PC-9 (cell line): Measurements from ENCODE around the gene ALDOB. TPM values are rescaled to one million over a fixed set of nuclear protein-coding genes. Genes with fewer than 3 reads are reported as not detected.

Experiments used
- BruUV-seq: library from RNA; stranded (reverse); fragments of 400-500 nt; replicated peaks from 2 replicates; lab custom pipeline; 2021; lab: Mats Ljungman, UMichigan
- CTCF ChIA-PET: fragments of 300-600 bp; sonication (Branson Sonifier 250); formaldehyde crosslinking; loops from one replicate; lab custom pipeline; 2022; ENCODE audit warnings: antibody characterized with exemption; lab: Charles Lee
- POLR2A ChIA-PET: fragments of 300-600 bp; sonication (Branson Sonifier 250); formaldehyde crosslinking; loops from one replicate; lab custom pipeline; 2022; ENCODE audit warnings: antibody characterized with exemption; ENCODE audit not compliant: unreplicated experiment; lab: Charles Lee
- DNase-seq, 2 experiments: peaks; one replicate each; pipeline versions ENCODE4 v3.0.0 to v3.0.0-alpha.2; 2015 to 2022; ENCODE audit warnings: mixed read lengths in 1 of 2
- H2AFZ ChIP-seq: fragments of 200-600 bp; sonication (generic); 2 replicates; pipeline ENCODE4 v1.8.1; 2017; ENCODE audit warnings: antibody characterized with exemption
- H3F3A ChIP-seq: fragments of 200-600 bp; sonication (generic); 2 replicates; pipeline ENCODE4 v1.8.1; 2017; ENCODE audit warnings: antibody characterized with exemption, mild to moderate bottlenecking, low read depth; ENCODE audit not compliant: insufficient read depth
- H3K27ac ChIP-seq: fragments of 200-600 bp; sonication (generic); 2 replicates; pipeline ENCODE4 v1.6.1; 2016; ENCODE audit warnings: mixed run types
- H3K27me3 ChIP-seq: fragments of 200-600 bp; sonication (generic); 2 replicates; pipeline ENCODE4 v1.6.1; 2016; ENCODE audit warnings: low read depth, mixed run types; ENCODE audit not compliant: insufficient read depth
- H3K36me3 ChIP-seq: fragments of 200-600 bp; sonication (generic); 2 replicates; pipeline ENCODE4 v1.6.1; 2016; ENCODE audit warnings: low read depth, mixed run types
- H3K4me1 ChIP-seq: fragments of 200-600 bp; sonication (generic); replicated peaks from 2 replicates; pipeline ENCODE4 v1.6.1; 2016; ENCODE audit warnings: mixed run types; ENCODE audit not compliant: insufficient read depth
- H3K4me2 ChIP-seq: fragments of 200-600 bp; sonication (generic); 2 replicates; pipeline ENCODE4 v1.6.1; 2017; ENCODE audit warnings: mixed run types
- H3K4me3 ChIP-seq: fragments of 200-600 bp; sonication (generic); 2 replicates; pipeline ENCODE4 v1.6.1; 2016; ENCODE audit warnings: mixed run types
- H3K79me2 ChIP-seq: fragments of 200-600 bp; sonication (generic); 2 replicates; pipeline ENCODE4 v1.6.1; 2017; ENCODE audit warnings: low read depth, mixed run types
- H3K9me2 ChIP-seq: fragments of 200-600 bp; sonication (generic); 2 replicates; pipeline ENCODE4 v1.8.1; 2017; ENCODE audit warnings: mild to moderate bottlenecking; ENCODE audit not compliant: insufficient read depth
- H3K9me3 ChIP-seq: fragments of 200-600 bp; sonication (generic); 2 replicates; pipeline ENCODE4 v1.8.1; 2016; ENCODE audit warnings: low read depth; ENCODE audit not compliant: insufficient read depth
- H4K20me1 ChIP-seq: fragments of 200-600 bp; sonication (generic); 2 replicates; pipeline ENCODE4 v1.8.1; 2017; ENCODE audit not compliant: insufficient read depth
- EZH2 ChIP-seq: fragments of 200-600 bp; sonication (generic); IDR thresholded peaks from 2 replicates; pipeline ENCODE4 v1.8.0; 2017; ENCODE audit warnings: antibody characterized with exemption, low read depth
- intact Hi-C: fragments of 100-400 bp; cut with micrococcal nuclease; formaldehyde crosslinking; loops from one replicate; pipeline ENCODE4 v1.10.0; 2022; ENCODE audit not compliant: unreplicated experiment
- total RNA-seq: library from RNA; stranded (reverse); gene quantifications from 2 replicates; pipeline ENCODE4 v1.2.3, GENCODE V29; 2021
- TF ChIP-seq, protein P1 (sequence below): fragments of 200-600 bp; sonication (generic); conservative IDR thresholded peaks from 2 replicates; pipeline ENCODE4 v1.6.1; 2017; ENCODE audit warnings: mixed run types, antibody characterized with exemption, mild to moderate bottlenecking, moderate library complexity

The ALDOB gene
- total RNA-seq, 1 experiment from 2014 or later, result not detected

DNA sequence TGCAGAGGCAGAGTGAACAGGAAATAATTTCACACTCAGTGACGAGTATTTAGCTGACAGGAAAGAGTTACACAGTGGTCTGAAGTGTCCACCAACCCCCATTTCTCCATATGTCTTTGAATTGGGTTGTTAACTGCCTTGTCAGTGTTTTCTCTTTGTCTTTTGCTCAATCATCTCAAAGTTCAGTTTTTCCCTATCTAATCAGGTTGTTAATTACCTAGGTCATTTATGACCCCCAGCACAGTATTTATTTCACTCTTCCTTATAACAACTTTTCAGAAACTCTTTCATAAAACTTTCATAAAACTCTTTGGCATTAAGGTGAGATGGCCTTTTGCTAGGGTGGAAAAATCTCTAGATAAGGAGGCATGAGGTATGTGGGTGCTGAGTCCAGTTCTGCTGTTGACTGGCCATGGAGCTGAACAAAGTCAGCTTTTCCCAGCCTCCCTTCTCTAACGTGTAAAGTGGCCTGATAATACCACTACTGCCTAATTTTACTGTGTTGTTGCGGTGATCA lies 5.2 kb upstream of the ALDOB start:
- no peak overlapping the region for H3K4me3 ChIP-seq
- POLR2A ChIA-PET, result no interaction called here

DNA sequence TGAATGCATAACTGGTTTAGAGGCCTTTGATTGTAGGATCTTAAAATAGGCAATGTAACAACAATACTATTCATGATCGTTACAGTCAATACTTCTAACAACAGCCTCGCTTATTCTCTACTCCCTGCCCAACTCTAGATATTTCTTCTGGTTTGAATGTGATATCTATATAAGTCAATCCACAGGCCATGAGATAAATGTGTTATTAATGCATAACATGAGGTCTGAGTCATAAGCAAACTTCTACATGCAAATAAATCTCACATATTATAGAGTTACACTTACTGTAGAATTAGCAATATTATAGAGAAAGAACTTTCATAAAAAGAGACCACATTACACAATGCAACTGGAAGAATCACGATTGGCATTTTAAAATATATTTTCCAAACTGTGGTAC lies 2.9 kb upstream of the ALDOB start:
- Histone ChIP-seq H3K36me3 (no peaks in the 10 kb centered on the region), H2AFZ (no peak overlapping the region), H3K4me3 (no peak overlapping the region), H4K20me1 (no peaks in the 10 kb centered on the region), H3F3A (no peaks in the 10 kb centered on the region), H3K4me1 (no peaks in the 10 kb centered on the region), H3K4me2 (no peak overlapping the region), H3K79me2 (no peaks in the 10 kb centered on the region), H3K9me3 (no peaks in the 10 kb centered on the region), H3K27ac (no peak overlapping the region), H3K9me2 (no peaks in the 10 kb centered on the region), H3K27me3 (peaks cover 33% of the 10 kb centered on the region; the same call in 1 of the 2 replicates)
- ChIA-PET POLR2A (no interaction called here), CTCF (no interaction called here)
- DNase-seq, result no peak
- intact Hi-C loops, result no loop called here
- TF ChIP-seq, protein P1, sequence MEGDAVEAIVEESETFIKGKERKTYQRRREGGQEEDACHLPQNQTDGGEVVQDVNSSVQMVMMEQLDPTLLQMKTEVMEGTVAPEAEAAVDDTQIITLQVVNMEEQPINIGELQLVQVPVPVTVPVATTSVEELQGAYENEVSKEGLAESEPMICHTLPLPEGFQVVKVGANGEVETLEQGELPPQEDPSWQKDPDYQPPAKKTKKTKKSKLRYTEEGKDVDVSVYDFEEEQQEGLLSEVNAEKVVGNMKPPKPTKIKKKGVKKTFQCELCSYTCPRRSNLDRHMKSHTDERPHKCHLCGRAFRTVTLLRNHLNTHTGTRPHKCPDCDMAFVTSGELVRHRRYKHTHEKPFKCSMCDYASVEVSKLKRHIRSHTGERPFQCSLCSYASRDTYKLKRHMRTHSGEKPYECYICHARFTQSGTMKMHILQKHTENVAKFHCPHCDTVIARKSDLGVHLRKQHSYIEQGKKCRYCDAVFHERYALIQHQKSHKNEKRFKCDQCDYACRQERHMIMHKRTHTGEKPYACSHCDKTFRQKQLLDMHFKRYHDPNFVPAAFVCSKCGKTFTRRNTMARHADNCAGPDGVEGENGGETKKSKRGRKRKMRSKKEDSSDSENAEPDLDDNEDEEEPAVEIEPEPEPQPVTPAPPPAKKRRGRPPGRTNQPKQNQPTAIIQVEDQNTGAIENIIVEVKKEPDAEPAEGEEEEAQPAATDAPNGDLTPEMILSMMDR, result no peak
- TF ChIP-seq EZH2, result no peak
- no TSS peak for BruUV-seq

More for the DNA sequence above, 5.2 kb upstream of the ALDOB start:
- Histone ChIP-seq H3K27me3 (peaks cover 29% of the 10 kb centered on the region; the same call in 1 of the 2 replicates), H3K4me2 (no peak overlapping the region), H3K79me2 (no peaks in the 10 kb centered on the region), H3K9me2 (no peaks in the 10 kb centered on the region), H3K9me3 (no peaks in the 10 kb centered on the region), H2AFZ (no peak overlapping the region), H3K27ac (no peak overlapping the region), H3F3A (no peaks in the 10 kb centered on the region), H3K36me3 (no peaks in the 10 kb centered on the region), H4K20me1 (no peaks in the 10 kb centered on the region), H3K4me1 (no peaks in the 10 kb centered on the region)
- DNase-seq, result no peak
- BruUV-seq, result no TSS peak
- intact Hi-C loops, result no loop called here
- CTCF ChIA-PET, result no interaction called here
- TF ChIP-seq, protein P1, result no peak
- TF ChIP-seq EZH2, result no peak

DNA sequence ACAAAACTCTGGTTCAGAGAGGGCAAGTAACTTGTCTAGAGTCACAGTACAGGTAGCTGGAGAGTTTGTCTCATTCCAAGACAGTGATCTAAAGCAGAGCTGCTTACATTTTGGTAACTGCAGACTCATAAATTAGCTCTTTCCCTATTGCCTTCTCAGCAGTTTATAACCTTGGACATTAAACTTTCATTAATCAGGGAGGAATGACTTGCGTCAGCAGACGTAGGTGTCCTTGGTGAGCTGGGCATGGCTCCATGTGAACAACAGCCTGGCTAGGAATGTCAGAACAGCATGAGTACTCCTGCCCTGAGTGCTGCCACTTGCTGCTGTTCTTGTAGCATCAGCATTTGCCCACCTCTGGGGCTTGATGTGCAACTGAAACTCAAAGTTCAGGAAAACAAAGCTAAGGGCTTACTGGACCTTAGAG lies 2.2 kb upstream of the ALDOB start:
- Histone ChIP-seq H4K20me1 (no peaks in the 10 kb centered on the region), H2AFZ (no peak overlapping the region), H3K27ac (no peak overlapping the region), H3K4me3 (no peak overlapping the region), H3K27me3 (peaks cover 30% of the 10 kb centered on the region; the same call in 1 of the 2 replicates), H3K4me2 (no peak overlapping the region), H3K36me3 (no peaks in the 10 kb centered on the region), H3F3A (no peaks in the 10 kb centered on the region), H3K79me2 (no peaks in the 10 kb centered on the region), H3K9me2 (no peaks in the 10 kb centered on the region), H3K9me3 (no peaks in the 10 kb centered on the region), H3K4me1 (no peaks in the 10 kb centered on the region)
- no peak for DNase-seq
- ChIA-PET POLR2A (no interaction called here), CTCF (no interaction called here)
- BruUV-seq, result no TSS peak
- intact Hi-C loops, result no loop called here
- no peak for TF ChIP-seq EZH2
- TF ChIP-seq, protein P1, result no peak
